Suprapubic skin (tissue), 4 donors: Measurements from ENCODE around the gene HOXB8. TPM values are rescaled to one million over a fixed set of nuclear protein-coding genes. Genes with fewer than 3 reads are reported as not detected.

Source experiments
- DNase-seq, 2 donors: peaks; one replicate each; pipeline ENCODE4 v3.0.0-alpha.2; 2019; ENCODE audit warnings: low spot score in 2 of 2
- H3K27ac ChIP-seq: fragments of 200-600 bp; sonication (generic); one replicate; pipeline ENCODE4 v1.5.1; 2019
- H3K27me3 ChIP-seq: fragments of 200-600 bp; sonication (generic); one replicate; pipeline ENCODE4 v1.5.1; 2019
- H3K36me3 ChIP-seq: fragments of 200-600 bp; sonication (generic); one replicate; pipeline ENCODE4 v1.5.1; 2019
- H3K4me1 ChIP-seq: fragments of 200-600 bp; sonication (generic); one replicate; pipeline ENCODE4 v1.5.1; 2019
- H3K4me3 ChIP-seq: fragments of 200-600 bp; sonication (generic); one replicate; pipeline ENCODE4 v1.5.1; 2019; ENCODE audit warnings: mild to moderate bottlenecking
- H3K9me3 ChIP-seq: fragments of 200-600 bp; sonication (generic); one replicate; pipeline ENCODE4 v1.5.1; 2019
- CTCF ChIP-seq, 2 donors: fragments of 200-600 bp in 1 of 2; fragments of 450-650 bp in 1 of 2; sonication (generic) in 1 of 2; IDR thresholded peaks; one replicate each; pipeline ENCODE4 v1.5.1; 2016 to 2019; ENCODE audit warnings: antibody characterized with exemption in 2 of 2, mild to moderate bottlenecking in 1 of 2, moderate library complexity in 1 of 2
- EP300 ChIP-seq: sonication (generic); formaldehyde crosslinking; IDR thresholded peaks from one replicate; pipeline ENCODE4 v1.6.1; 2017; ENCODE audit warnings: antibody characterized with exemption
- POLR2A ChIP-seq, 2 donors: fragments of 450-650 bp; IDR thresholded peaks; one replicate each; pipeline ENCODE4 v1.6.1; 2017; ENCODE audit warnings: antibody characterized with exemption in 2 of 2, mild to moderate bottlenecking in 2 of 2, moderate library complexity in 2 of 2
- POLR2AphosphoS5 ChIP-seq, 3 donors: sonication (generic); formaldehyde crosslinking; IDR thresholded peaks; one replicate each; pipeline ENCODE4 v1.6.1; 2017; ENCODE audit warnings: antibody characterized with exemption in 3 of 3
- WGBS: methylation state at CpG from one replicate; pipeline ENCODE4 v1.1.5; 2018; 5-methylcytosine and 5-hydroxymethylcytosine counted together
- total RNA-seq, 4 donors: library from RNA; depleted of rRNA; stranded (reverse); fragments of >200 nt; gene quantifications; one replicate each; pipeline ENCODE4 v1.1.0, GENCODE V29; 2016

HOXB8 gene
- total RNA-seq, 4 donors from 2014 or later = not detected

- no peak for DNase-seq
- 1% methylated on average over 46 of the region's 67 CpGs for WGBS
- peak overlapping the region; percentile 78 for H3K27ac ChIP-seq
Measured at GRCh38 chr17:48612854-48613691, 2.0 kb downstream of the HOXB8 start.

GRCh38 chr17:48612456-48612853, 2.6 kb downstream of the HOXB8 start:
- Histone ChIP-seq H3K4me3 (peak overlapping the region; percentile 88), H3K9me3 (no peaks in the 10 kb centered on the region), H3K27me3 (peaks cover 66% of the 10 kb centered on the region), H3K36me3 (no peaks in the 10 kb centered on the region), H3K4me1 (peaks cover 59% of the 10 kb centered on the region), H3K27ac (peak overlapping the region; percentile 88)
- WGBS = 4% methylated on average over 15 of the region's 15 CpGs
- no peak for DNase-seq
- TF ChIP-seq EP300 = no peak
- TF ChIP-seq POLR2AphosphoS5 (IDR thresholded peaks at IDR 0.05) = no peak

More at GRCh38 chr17:48612854-48613691, 2.0 kb downstream of the HOXB8 start:
- peaks cover 64% of the 10 kb centered on the region for H3K4me1 ChIP-seq
- peak overlapping the region; percentile 88 for H3K4me3 ChIP-seq
- no peaks in the 10 kb centered on the region for H3K9me3 ChIP-seq
- H3K36me3 ChIP-seq = no peaks in the 10 kb centered on the region
- no peak for TF ChIP-seq EP300
- no peak for TF ChIP-seq POLR2AphosphoS5 (IDR thresholded peaks at IDR 0.05)
- TF ChIP-seq CTCF (IDR thresholded peaks at IDR 0.05) = peak in 1 of 2 donors; percentile 23
- TF ChIP-seq POLR2A (IDR thresholded peaks at IDR 0.05) = no peak
- peaks cover 69% of the 10 kb centered on the region for H3K27me3 ChIP-seq

GRCh38 chr17:48611681-48612455, 3.2 kb downstream of the HOXB8 start:
- H3K9me3 ChIP-seq = no peaks in the 10 kb centered on the region
- peaks cover 59% of the 10 kb centered on the region for H3K4me1 ChIP-seq
- TF ChIP-seq POLR2AphosphoS5 (IDR thresholded peaks at IDR 0.05) (no peak), POLR2A (IDR thresholded peaks at IDR 0.05) (no peak), CTCF (IDR thresholded peaks at IDR 0.05) (no peak), EP300 (no peak)
- peak overlapping the region; percentile 88 for H3K4me3 ChIP-seq
- H3K36me3 ChIP-seq = no peaks in the 10 kb centered on the region
- WGBS = 8% methylated on average over 36 of the region's 36 CpGs
- no peak for DNase-seq
- H3K27me3 ChIP-seq = peaks cover 60% of the 10 kb centered on the region
- peak overlapping the region; percentile 88 for H3K27ac ChIP-seq

- no peak for DNase-seq
Measured at GRCh38 chr17:48611213-48611612, 3.9 kb downstream of the HOXB8 start.

More at GRCh38 chr17:48611213-48611612, 3.9 kb downstream of the HOXB8 start:
- peak overlapping the region; percentile 88 for H3K27ac ChIP-seq
- H3K4me1 ChIP-seq = peaks cover 59% of the 10 kb centered on the region
- peaks cover 57% of the 10 kb centered on the region for H3K27me3 ChIP-seq
- no peaks in the 10 kb centered on the region for H3K9me3 ChIP-seq
- no peaks in the 10 kb centered on the region for H3K36me3 ChIP-seq
- WGBS = 1% methylated on average over 22 of the region's 22 CpGs
- peak overlapping the region; percentile 88 for H3K4me3 ChIP-seq
- TF ChIP-seq EP300 (no peak), POLR2AphosphoS5 (IDR thresholded peaks at IDR 0.05) (no peak), POLR2A (IDR thresholded peaks at IDR 0.05) (no peak), CTCF (IDR thresholded peaks at IDR 0.05) (no peak)
